ENCODE measurements around the gene TTC4.

Gene TTC4

DNA sequence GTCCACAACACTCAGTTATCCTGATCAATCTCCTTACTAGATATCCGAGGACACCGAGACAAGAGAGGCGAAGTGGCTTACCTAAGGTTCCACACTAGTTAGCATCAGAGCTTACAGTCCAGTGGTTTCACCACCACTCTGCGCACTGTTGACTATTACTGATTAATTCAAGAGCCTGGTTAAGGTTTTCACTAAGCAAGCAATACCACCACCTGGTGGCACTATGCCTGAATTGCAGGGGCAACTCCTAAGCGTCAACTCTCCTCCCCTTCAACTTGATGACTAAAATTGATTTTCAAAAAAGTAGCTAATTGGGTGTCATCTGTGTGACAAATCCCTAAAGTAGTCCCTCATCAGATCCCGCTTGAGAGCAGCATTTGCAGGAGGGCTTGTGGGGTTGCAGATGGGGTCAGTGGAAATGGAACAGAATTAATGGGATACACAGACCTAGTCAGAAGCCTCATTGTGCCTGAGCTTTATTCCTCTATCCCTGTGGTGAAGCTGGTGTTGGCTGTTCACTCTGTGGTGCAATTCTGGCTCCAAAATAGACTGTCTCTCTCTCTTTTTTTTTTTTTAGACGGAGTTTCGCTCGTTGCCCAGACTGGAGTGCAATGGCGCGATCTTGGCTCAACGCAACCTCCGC, 76.3 kb downstream of the TTC4 start:
- TF ChIP-seq FOXA1 (IDR thresholded peaks at IDR 0.05), result no peak
- ChIA-PET POLR2A (no interaction called here), CTCF (interaction anchor here (1.1 to 1.5 kb wide), 2 partner anchors 11 to 15 kb away, joined by 3 read pairs; no protein-coding TSS in a partner anchor)
- peak; percentile 60 for DNase-seq (ENCODE audit: extremely low spot score)
